GM23338 (cell line): ENCODE results near the gene MAST4. TPM values are rescaled to one million over a fixed set of nuclear protein-coding genes. Genes with fewer than 3 reads are reported as not detected.

ENCODE experiments used
- ATAC-seq: fragments of 200-7000 bp; cut with Tn5 transposase; 3 replicates; pipeline ENCODE4 v1.9.1; 2020
- DNase-seq: peaks from one replicate; pipeline ENCODE4 v3.0.0-alpha.2; 2015; ENCODE audit warnings: low spot score
- H2AFZ ChIP-seq: fragments of 200-600 bp; sonication (generic); 2 replicates; pipeline ENCODE4 v1.8.0; 2016; ENCODE audit warnings: antibody characterized with exemption, mild to moderate bottlenecking, moderate library complexity
- H3F3A ChIP-seq: fragments of 200-600 bp; sonication (generic); replicated peaks from 2 replicates; pipeline ENCODE4 v1.8.0; 2017; ENCODE audit warnings: antibody characterized with exemption, mixed run types, low read depth
- H3K27ac ChIP-seq: fragments of 200-600 bp; sonication (generic); 2 replicates; pipeline ENCODE4 v1.6.1; 2016; ENCODE audit warnings: low read depth
- H3K27me3 ChIP-seq: fragments of 200-600 bp; sonication (generic); 2 replicates; pipeline ENCODE4 v1.8.0; 2016; ENCODE audit warnings: mild to moderate bottlenecking, mixed run types, moderate library complexity; ENCODE audit not compliant: insufficient read depth
- H3K36me3 ChIP-seq: fragments of 200-600 bp; sonication (generic); 2 replicates; pipeline ENCODE4 v1.8.0; 2016; ENCODE audit warnings: mild to moderate bottlenecking; ENCODE audit not compliant: insufficient read depth
- H3K4me1 ChIP-seq: fragments of 200-600 bp; sonication (generic); 2 replicates; pipeline ENCODE4 v1.8.0; 2016; ENCODE audit warnings: mild to moderate bottlenecking, moderate library complexity; ENCODE audit not compliant: insufficient read depth
- H3K4me2 ChIP-seq: fragments of 200-600 bp; sonication (generic); 2 replicates; pipeline ENCODE4 v1.7.1; 2017; ENCODE audit warnings: mixed run types
- H3K4me3 ChIP-seq: fragments of 200-600 bp; sonication (generic); 2 replicates; pipeline ENCODE4 v1.6.1; 2016; ENCODE audit warnings: mixed run types
- H3K79me2 ChIP-seq: fragments of 200-600 bp; sonication (generic); replicated peaks from 2 replicates; pipeline ENCODE4 v1.8.0; 2017; ENCODE audit warnings: mild to moderate bottlenecking; ENCODE audit not compliant: insufficient read depth
- H3K9me2 ChIP-seq: fragments of 200-600 bp; sonication (generic); 2 replicates; pipeline ENCODE4 v1.8.0; 2017; ENCODE audit not compliant: insufficient read depth
- H4K20me1 ChIP-seq: fragments of 200-600 bp; sonication (generic); replicated peaks from 2 replicates; pipeline ENCODE4 v1.8.0; 2017; ENCODE audit warnings: mild to moderate bottlenecking; ENCODE audit not compliant: insufficient read depth
- H3K27ac Mint-ChIP-seq: 2 replicates; pipeline ENCODE4 v1.8.0; 2020; ENCODE audit warnings: inconsistent platforms, mild to moderate bottlenecking, moderate library complexity, mixed read lengths
- H3K27me3 Mint-ChIP-seq: 3 replicates; pipeline ENCODE4 v1.8.0; 2022; ENCODE audit warnings: low read depth, mild to moderate bottlenecking, moderate library complexity, mixed read lengths, inconsistent platforms; ENCODE audit not compliant: insufficient read depth, poor library complexity
- H3K36me3 Mint-ChIP-seq: 3 replicates; pipeline ENCODE4 v1.8.0; 2021; ENCODE audit warnings: low read depth, mild to moderate bottlenecking, inconsistent platforms, moderate library complexity, mixed read lengths
- H3K4me1 Mint-ChIP-seq: 3 replicates; pipeline ENCODE4 v1.8.0; 2020; ENCODE audit warnings: mild to moderate bottlenecking, inconsistent platforms, mixed read lengths
- H3K4me3 Mint-ChIP-seq: 3 replicates; pipeline ENCODE4 v1.8.0; 2021; ENCODE audit warnings: moderate library complexity, mild to moderate bottlenecking, inconsistent platforms, mixed read lengths
- H3K9me3 Mint-ChIP-seq: 3 replicates; pipeline ENCODE4 v1.8.0; 2020; ENCODE audit warnings: moderate library complexity, mild to moderate bottlenecking, inconsistent platforms, mixed read lengths
- CREB1 ChIP-seq: fragments of 250-450 bp; sonication (Bioruptor Pico); IDR thresholded peaks from 2 replicates; pipeline ENCODE4 v1.5.0; 2020; ENCODE audit warnings: low read depth, mild to moderate bottlenecking, moderate library complexity
- EZH2phosphoT487 ChIP-seq: fragments of 200-600 bp; sonication (generic); IDR thresholded peaks from one replicate; pipeline ENCODE4 v1.8.1; 2018; ENCODE audit warnings: antibody characterized with exemption; ENCODE audit not compliant: unreplicated experiment
- JUNB ChIP-seq: IDR thresholded peaks from one replicate; pipeline ENCODE4 v1.6.1; 2016; ENCODE audit warnings: antibody characterized with exemption; ENCODE audit not compliant: unreplicated experiment
- NANOG ChIP-seq: IDR thresholded peaks from 2 replicates; pipeline ENCODE4 v1.6.1; 2016; ENCODE audit warnings: antibody characterized with exemption, borderline replicate concordance
- POLR2AphosphoS5 ChIP-seq: IDR thresholded peaks from 2 replicates; pipeline ENCODE4 v1.6.1; 2016; ENCODE audit warnings: antibody characterized with exemption, low read depth
- STAT1 ChIP-seq: IDR thresholded peaks from one replicate; pipeline ENCODE4 v1.6.1; 2016; ENCODE audit warnings: antibody characterized with exemption; ENCODE audit not compliant: unreplicated experiment
- ZNF114 ChIP-seq: fragments of 250-450 bp; sonication (Bioruptor Pico); IDR thresholded peaks from 2 replicates; pipeline ENCODE4 v1.5.0; 2020; ENCODE audit warnings: mild to moderate bottlenecking, moderate library complexity
- ZNF331 ChIP-seq: fragments of 250-450 bp; sonication (Bioruptor Pico); IDR thresholded peaks from 2 replicates; pipeline ENCODE4 v1.5.0; 2020; ENCODE audit warnings: low read depth, mild to moderate bottlenecking, moderate library complexity
- polyA plus RNA-seq: library from polyadenylated mRNA; unstranded; fragments of >200 nt; fragmentation: Nextera tagmentation; extraction: Ambion mirVana; gene quantifications from 2 replicates; pipeline ENCODE4 v1.2.1, GENCODE V29; 2016
- total RNA-seq: library from RNA; depleted of rRNA; stranded (reverse); fragments of >200 nt; shearing (Covaris generic); gene quantifications from 2 replicates; pipeline ENCODE4 v1.2.3, GENCODE V29; 2014
- TF ChIP-seq, protein P1 (sequence below): IDR thresholded peaks from 2 replicates; pipeline ENCODE4 v1.6.1; 2016; ENCODE audit warnings: antibody characterized with exemption
- TF ChIP-seq, protein P2 (sequence below): IDR thresholded peaks from one replicate; pipeline ENCODE4 v1.6.1; 2018; ENCODE audit warnings: antibody characterized with exemption; ENCODE audit not compliant: unreplicated experiment
- TF ChIP-seq, protein P3 (sequence below), 2 experiments: fragments of 200-600 bp in 1 of 2; sonication (generic) in 1 of 2; conservative IDR thresholded peaks; 2 replicates each; pipeline versions ENCODE4 v1.5.1 to v1.6.1; 2016 to 2017; ENCODE audit warnings: antibody characterized with exemption in 2 of 2, low read depth in 2 of 2, mild to moderate bottlenecking in 2 of 2, moderate library complexity in 1 of 2

Gene MAST4
- total and polyA plus RNA-seq, 2 experiments from 2014 or later: 3.6 to 8.5 TPM

DNA sequence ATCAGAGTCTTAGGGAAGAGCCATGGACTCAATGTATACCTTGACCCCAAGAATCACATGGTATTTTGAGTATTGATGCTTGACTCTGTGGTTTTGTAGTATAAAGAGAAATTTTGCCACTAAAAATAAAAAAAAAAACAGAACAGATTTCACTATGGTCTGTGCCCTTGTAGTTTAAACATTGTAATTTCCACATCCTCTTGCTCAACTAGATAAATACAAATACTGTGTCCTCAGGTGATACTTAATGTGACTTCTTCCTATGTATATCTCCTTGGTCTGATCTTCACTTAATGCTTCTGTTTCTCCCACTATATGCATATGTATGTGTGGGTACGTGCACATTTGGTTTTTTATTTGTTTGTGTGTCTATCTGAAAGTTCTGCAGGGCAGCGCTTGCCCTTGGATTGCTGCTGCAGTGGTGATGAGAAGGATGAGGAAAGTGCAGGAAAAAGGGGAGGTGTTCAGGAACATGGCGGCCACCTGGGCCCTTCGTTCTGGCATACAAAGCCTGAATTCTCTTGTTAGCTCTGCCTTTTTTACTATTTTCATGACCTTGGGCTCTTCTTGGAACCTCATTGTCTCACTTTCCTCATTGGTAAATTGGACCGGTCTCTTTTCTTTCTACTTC is 222.2 kb downstream of the MAST4 start:
- ATAC-seq (no peak), DNase-seq (no peak)
- Histone ChIP-seq H3K4me2 (no peak overlapping the region), H3K27ac (no peak overlapping the region), H3K4me3 (no peak overlapping the region), H3K36me3 (no peaks in the 10 kb centered on the region), H4K20me1 (no peaks in the 10 kb centered on the region), H3K27me3 (no peaks in the 10 kb centered on the region), H3F3A (no peaks in the 10 kb centered on the region), H2AFZ (no peak overlapping the region), H3K4me1 (peaks cover 16% of the 10 kb centered on the region; the same call in 1 of the 2 replicates), H3K79me2 (no peaks in the 10 kb centered on the region), H3K9me2 (peaks cover 7% of the 10 kb centered on the region; the same call in 1 of the 2 replicates)
- Mint-ChIP-seq H3K36me3 (no peaks in the 10 kb centered on the region), H3K4me3 (no peak overlapping the region), H3K27ac (no peak overlapping the region), H3K27me3 (peaks cover 2% of the 10 kb centered on the region), H3K9me3 (no peaks in the 10 kb centered on the region), H3K4me1 (peaks cover 11% of the 10 kb centered on the region)
- TF ChIP-seq POLR2AphosphoS5 (no peak), ZNF331 (CRISPR knock-in tag) (no peak), NANOG (no peak), CREB1 (CRISPR knock-in tag) (no peak)
- TF ChIP-seq, protein P1, sequence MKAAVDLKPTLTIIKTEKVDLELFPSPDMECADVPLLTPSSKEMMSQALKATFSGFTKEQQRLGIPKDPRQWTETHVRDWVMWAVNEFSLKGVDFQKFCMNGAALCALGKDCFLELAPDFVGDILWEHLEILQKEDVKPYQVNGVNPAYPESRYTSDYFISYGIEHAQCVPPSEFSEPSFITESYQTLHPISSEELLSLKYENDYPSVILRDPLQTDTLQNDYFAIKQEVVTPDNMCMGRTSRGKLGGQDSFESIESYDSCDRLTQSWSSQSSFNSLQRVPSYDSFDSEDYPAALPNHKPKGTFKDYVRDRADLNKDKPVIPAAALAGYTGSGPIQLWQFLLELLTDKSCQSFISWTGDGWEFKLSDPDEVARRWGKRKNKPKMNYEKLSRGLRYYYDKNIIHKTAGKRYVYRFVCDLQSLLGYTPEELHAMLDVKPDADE: no peak
- TF ChIP-seq, protein P2, sequence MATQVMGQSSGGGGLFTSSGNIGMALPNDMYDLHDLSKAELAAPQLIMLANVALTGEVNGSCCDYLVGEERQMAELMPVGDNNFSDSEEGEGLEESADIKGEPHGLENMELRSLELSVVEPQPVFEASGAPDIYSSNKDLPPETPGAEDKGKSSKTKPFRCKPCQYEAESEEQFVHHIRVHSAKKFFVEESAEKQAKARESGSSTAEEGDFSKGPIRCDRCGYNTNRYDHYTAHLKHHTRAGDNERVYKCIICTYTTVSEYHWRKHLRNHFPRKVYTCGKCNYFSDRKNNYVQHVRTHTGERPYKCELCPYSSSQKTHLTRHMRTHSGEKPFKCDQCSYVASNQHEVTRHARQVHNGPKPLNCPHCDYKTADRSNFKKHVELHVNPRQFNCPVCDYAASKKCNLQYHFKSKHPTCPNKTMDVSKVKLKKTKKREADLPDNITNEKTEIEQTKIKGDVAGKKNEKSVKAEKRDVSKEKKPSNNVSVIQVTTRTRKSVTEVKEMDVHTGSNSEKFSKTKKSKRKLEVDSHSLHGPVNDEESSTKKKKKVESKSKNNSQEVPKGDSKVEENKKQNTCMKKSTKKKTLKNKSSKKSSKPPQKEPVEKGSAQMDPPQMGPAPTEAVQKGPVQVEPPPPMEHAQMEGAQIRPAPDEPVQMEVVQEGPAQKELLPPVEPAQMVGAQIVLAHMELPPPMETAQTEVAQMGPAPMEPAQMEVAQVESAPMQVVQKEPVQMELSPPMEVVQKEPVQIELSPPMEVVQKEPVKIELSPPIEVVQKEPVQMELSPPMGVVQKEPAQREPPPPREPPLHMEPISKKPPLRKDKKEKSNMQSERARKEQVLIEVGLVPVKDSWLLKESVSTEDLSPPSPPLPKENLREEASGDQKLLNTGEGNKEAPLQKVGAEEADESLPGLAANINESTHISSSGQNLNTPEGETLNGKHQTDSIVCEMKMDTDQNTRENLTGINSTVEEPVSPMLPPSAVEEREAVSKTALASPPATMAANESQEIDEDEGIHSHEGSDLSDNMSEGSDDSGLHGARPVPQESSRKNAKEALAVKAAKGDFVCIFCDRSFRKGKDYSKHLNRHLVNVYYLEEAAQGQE: no peak
- TF ChIP-seq, protein P3, sequence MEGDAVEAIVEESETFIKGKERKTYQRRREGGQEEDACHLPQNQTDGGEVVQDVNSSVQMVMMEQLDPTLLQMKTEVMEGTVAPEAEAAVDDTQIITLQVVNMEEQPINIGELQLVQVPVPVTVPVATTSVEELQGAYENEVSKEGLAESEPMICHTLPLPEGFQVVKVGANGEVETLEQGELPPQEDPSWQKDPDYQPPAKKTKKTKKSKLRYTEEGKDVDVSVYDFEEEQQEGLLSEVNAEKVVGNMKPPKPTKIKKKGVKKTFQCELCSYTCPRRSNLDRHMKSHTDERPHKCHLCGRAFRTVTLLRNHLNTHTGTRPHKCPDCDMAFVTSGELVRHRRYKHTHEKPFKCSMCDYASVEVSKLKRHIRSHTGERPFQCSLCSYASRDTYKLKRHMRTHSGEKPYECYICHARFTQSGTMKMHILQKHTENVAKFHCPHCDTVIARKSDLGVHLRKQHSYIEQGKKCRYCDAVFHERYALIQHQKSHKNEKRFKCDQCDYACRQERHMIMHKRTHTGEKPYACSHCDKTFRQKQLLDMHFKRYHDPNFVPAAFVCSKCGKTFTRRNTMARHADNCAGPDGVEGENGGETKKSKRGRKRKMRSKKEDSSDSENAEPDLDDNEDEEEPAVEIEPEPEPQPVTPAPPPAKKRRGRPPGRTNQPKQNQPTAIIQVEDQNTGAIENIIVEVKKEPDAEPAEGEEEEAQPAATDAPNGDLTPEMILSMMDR (conservative IDR thresholded peaks at IDR 0.05; ENCODE audit: low read depth in 2 of 2): no peak

DNA sequence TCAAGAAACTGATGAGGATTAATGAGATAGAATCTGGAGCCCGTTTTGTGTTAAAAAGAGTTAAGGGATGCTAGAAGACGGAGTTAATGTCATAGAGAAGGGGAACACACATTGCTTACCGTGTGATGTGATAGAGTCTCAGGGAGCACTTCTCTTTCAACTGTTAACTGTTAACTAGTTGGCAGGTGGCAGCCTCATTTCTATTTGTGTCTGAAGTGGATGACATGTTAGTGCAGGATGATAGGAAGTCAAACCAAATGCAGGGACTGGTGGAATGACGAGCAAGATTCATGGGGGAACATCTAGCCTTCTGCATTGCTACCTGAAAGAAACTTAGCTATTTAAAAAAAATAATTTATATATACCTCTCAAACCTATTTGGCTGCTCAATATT is 222.7 kb downstream of the MAST4 start:
- H3K27me3 Mint-ChIP-seq: peaks cover 2% of the 10 kb centered on the region
- Histone ChIP-seq H4K20me1 (no peaks in the 10 kb centered on the region), H3K9me2 (peaks cover 8% of the 10 kb centered on the region; the same call in 1 of the 2 replicates), H3K27ac (no peak overlapping the region), H3K36me3 (no peaks in the 10 kb centered on the region), H3K4me3 (no peak overlapping the region), H3K27me3 (no peaks in the 10 kb centered on the region), H3K79me2 (no peaks in the 10 kb centered on the region), H3K4me2 (no peak overlapping the region), H2AFZ (no peak overlapping the region), H3F3A (no peaks in the 10 kb centered on the region), H3K4me1 (peaks cover 11% of the 10 kb centered on the region; the same call in 1 of the 2 replicates)
- ATAC-seq: no peak
- H3K9me3 Mint-ChIP-seq: no peaks in the 10 kb centered on the region
- TF ChIP-seq STAT1: no peak
- TF ChIP-seq ZNF114 (CRISPR knock-in tag): no peak
- TF ChIP-seq EZH2phosphoT487: no peak
- no peak for TF ChIP-seq JUNB
- TF ChIP-seq ZNF331 (CRISPR knock-in tag): no peak
- TF ChIP-seq POLR2AphosphoS5: no peak
- no peak for TF ChIP-seq NANOG
- TF ChIP-seq, protein P1: no peak
- no peak for TF ChIP-seq CREB1 (CRISPR knock-in tag)
- TF ChIP-seq, protein P2: no peak
- DNase-seq: no peak
- no peak overlapping the region for H3K4me3 Mint-ChIP-seq
- no peak overlapping the region for H3K27ac Mint-ChIP-seq
- peaks cover 7% of the 10 kb centered on the region for H3K4me1 Mint-ChIP-seq
- H3K36me3 Mint-ChIP-seq: no peaks in the 10 kb centered on the region
